Vagina (tissue), 2 donors: ENCODE data around the gene LPP.
"Not testable (repeated sequence)": the region's sequence is repeated elsewhere in the genome, so short reads cannot be mapped to it uniquely, and the experiment has no call there.

ENCODE experiments used
- CTCF ChIP-seq, 3 experiments: fragments of 450-650 bp in 2 of 3; fragments of 200-600 bp in 1 of 3; sonication (generic) in 1 of 3; IDR thresholded peaks; one replicate each; pipeline ENCODE4 v1.5.1; 2017 to 2019; ENCODE audit warnings: antibody characterized with exemption in 3 of 3, mild to moderate bottlenecking in 2 of 3, moderate library complexity in 2 of 3
- POLR2A ChIP-seq, 2 donors: fragments of 450-650 bp; IDR thresholded peaks; one replicate each; pipeline ENCODE4 v1.6.1; 2017; ENCODE audit warnings: antibody characterized with exemption in 2 of 2, mild to moderate bottlenecking in 2 of 2, moderate library complexity in 2 of 2

GRCh38 chr3:188636292-188636691 lies 482.3 kb downstream of the LPP start:
- TF ChIP-seq CTCF, POLR2A (IDR thresholded peaks at IDR 0.05): not testable (repeated sequence)
